GM20431 (cell line): ENCODE data around the gene SLC39A12.

Experiments
- in situ Hi-C: fragments of 300-500 bp; cut with MseI, MboI; formaldehyde crosslinking; loops from one replicate; pipeline ENCODE4 v1.15.0; 2020; ENCODE audit warnings: low sequenced_read_pairs; ENCODE audit not compliant: unreplicated experiment

SLC39A12 gene

GRCh38 chr10:17961551-17962422 is 10.1 kb downstream of the SLC39A12 start:
- in situ Hi-C loops: no loop called here

DNA sequence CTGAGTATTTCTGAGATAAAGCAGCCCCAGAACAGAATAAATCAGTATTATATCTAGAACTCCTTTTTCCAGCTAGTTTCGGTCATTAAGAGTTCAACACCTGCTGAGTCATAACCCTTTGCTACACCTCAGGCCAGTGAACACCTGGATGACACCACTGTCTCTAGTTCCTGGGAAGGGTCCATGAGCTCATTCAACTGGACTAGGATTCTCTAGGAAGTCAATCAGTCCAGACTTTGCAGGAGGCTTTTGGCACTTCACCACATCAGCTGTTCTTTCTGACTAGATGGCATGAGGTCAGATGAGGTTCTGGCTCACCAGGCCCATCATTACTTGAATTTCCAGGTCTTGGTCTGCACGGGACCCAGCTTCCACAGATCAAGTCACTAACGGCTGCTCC is 11.7 kb downstream of the SLC39A12 start:
- in situ Hi-C loops: no loop called here

- in situ Hi-C loops: no loop called here
These were observed 14.0 kb downstream of the SLC39A12 start for GRCh38 chr10:17965649-17966235.

DNA sequence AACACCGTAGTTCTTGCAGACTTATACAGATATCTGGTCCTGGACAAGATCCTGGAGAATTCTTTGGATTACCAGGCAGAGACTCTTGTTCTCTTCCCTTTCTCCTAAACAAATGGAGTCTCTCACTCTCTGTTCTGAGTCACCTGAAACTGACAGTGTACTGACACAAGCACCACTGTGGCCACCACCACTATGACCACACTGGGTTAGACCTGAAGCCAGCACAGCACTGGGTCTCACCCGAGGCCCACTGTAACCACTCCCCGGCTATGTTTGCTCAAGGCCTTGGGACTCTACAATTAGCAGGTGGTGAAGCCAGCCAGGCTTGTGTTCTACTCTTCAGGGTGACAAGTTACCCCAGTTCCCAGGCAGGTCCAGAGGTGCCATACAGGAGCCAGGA is 22.8 kb downstream of the SLC39A12 start:
- in situ Hi-C loops: no loop called here

DNA sequence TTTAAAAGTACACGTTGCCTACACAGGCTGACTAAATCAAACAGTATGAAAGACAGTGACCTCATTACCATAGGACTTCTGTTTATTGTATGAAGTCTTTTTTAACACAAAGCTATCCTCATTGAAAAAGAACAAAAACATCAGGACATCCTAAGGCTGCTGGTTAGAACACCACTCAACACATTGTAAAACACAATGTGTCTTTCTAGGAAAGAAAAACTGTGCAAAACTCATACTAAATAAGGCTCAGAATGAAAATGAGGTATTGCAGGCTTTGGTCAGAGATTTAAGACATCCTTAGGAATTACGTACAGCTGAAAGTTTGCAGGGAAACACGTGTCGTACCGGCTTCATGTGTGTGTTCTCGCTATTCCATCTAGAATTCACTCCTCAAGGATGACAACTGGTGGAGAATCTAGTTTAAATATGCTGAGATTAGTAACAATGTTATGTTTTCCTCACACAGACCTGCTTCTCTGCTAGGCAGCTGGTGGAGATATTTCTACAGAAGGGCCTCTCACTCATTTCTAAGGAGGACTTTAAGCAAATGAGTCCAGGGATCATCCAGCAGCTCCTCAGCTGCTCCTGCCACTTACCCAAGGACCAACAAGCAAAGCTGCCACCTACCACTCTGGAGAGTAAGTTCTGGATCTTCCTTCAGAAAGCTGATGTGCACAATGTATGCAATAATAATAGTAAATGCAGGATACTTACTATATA is 29.3 kb downstream of the SLC39A12 start:
- in situ Hi-C loops: no loop called here

DNA sequence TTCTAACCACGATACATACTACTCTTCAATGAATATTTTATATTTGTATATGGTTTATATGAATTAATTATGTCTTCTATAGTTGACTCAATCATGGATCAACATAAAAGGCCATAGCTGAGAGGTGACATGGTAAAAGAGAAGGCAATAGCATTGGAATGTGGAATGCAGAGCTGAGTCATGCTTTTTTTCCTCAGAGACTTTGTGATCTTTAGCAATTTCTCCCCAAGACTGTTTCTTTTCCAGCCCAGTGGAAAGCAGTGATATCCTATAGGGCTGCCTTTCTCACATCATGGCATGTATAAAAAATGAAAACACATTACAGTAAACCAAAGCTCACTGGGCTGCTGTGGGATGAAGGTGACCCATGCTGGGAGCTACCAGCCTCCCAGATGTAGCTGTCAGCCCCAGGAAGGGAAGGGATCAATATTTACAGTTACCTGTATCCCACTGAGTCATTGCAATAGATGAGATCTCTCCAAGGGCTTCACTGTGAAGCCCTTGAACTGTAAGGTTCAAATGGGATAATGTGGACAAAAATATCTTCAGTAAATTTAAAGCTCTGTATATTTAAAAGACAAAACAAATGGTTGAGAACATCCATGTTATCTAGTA is 30.2 kb downstream of the SLC39A12 start:
- in situ Hi-C loops: no loop called here

GRCh38 chr10:17984056-17984455 is 32.3 kb downstream of the SLC39A12 start:
- in situ Hi-C loops: no loop called here

DNA sequence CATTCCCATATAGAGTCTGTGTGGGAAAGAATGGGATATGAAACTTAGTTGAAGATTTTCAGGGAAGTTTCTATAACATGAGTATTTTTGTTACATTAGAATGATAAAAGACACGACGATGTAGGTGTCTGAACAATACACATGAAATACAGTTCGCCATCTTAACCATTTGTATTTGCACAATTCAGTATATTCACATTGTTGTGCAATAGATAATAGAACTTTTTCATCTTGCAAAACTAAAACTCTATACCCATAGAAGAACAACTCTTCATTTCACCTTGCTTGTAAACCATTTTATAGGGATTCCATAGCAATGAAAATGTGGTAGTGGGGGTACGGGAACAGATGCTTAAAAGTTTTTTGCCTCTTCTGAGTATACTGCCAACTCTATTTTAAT is 32.8 kb downstream of the SLC39A12 start:
- in situ Hi-C loops: no loop called here

DNA sequence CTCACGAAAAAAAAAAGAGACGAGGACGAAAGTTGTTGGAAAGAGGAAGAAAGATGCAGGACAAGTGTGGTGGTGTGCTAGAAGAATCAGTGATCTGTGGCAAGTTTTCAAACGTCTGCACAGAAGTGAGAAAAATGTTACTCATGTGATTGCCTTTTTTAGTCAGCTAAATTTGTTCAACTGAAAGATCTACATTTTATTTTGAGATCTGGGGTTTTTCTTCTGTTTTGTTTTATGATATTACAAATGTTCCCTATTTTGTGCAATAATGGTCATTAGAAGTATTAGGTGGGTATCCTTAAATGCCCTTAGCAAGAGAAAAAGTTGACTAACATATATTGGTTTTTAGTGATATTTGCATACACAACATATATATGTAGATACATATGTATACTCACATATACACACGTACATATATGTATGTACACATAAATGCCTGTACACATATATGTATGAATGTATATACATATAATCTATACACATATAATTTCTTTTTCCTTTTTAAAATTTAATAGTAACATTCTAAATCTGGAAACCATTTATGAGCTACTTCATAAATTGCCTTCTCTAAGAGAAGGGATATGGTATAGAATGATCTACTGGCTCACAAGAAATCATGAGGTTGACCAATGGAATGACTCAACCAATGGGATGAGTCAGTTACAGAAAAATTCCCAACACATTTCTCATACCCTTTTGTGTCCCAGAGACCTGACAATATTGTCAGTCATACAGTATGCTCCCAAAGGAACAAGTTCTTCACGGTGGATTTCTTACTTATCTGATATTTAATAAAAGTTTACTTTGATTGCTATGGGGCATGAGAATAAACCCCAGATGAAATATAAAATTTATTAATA is 38.4 kb downstream of the SLC39A12 start:
- in situ Hi-C loops: no loop called here

DNA sequence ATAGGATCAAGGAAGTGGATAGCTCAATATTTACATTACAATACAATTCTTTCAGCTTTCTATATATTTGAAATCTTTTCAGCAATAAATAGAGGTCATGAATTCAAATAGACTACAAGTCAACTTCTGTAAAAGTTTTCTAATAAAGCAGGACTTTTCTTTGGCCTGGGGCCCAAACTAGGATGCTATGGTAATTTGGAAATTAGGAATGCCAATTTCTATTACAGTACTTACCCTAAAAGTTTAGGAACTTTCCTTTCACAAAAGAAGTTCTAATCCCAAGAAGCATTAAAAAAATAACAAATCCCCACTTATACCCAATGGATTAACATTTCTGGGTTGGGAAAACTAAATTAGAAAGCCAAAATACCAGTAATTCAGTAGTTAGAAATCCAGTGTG is 40.5 kb downstream of the SLC39A12 start:
- in situ Hi-C loops: no loop called here

DNA sequence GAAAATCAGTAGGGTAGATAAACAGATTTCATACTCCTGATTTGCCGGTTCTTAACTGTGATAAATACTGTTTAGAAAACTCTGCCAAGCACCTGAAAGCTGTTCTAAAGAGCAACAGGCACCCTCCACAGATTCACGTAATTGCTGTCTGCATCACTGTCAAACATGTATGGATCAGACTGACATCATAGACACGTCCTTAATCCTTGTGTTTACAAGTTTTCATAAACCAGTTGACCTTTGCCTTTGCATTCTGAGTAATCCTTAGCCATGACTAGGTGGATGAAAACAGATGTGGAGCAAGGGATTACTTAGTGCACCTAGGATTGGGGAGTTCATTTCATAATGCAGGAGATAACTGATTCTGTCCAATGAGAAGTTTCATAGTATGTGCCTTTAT is 41.6 kb downstream of the SLC39A12 start:
- in situ Hi-C loops: no loop called here

DNA sequence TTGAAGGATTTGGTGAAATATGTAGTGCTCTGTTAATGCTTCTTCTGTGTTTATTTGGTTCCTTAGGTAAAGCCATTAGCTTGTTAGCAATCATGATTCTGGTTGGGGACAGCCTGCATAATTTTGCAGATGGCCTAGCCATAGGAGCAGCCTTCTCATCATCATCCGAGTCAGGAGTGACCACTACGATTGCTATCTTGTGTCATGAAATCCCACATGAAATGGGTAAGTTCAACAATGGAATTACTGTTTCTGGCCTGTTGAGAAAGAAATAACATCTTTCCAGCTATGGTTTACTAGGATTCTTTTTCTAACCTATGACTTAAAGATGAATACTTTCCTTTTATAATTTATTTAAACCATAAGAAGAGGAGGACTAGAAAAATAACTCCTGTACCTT is 48.9 kb downstream of the SLC39A12 start:
- in situ Hi-C loops: no loop called here

DNA sequence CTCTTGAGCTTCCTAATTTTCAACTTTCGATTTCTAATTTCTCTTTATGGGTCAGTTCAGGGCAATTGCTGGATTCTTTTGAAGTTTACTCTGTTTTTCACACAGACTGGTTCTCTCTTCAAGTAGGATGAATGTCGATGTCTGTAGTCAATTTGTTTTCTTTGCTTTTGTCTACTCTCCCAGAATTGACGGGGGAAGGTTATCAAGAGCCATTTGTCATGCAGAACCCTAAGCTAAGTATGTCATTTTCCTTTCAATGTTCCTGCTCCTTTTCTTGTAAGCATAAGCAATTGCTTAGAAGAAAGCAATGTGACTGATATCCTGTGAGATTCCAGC is 53.7 kb downstream of the SLC39A12 start:
- in situ Hi-C loops: no loop called here

GRCh38 chr10:18005781-18006456 is 54.2 kb downstream of the SLC39A12 start:
- in situ Hi-C loops: no loop called here

DNA sequence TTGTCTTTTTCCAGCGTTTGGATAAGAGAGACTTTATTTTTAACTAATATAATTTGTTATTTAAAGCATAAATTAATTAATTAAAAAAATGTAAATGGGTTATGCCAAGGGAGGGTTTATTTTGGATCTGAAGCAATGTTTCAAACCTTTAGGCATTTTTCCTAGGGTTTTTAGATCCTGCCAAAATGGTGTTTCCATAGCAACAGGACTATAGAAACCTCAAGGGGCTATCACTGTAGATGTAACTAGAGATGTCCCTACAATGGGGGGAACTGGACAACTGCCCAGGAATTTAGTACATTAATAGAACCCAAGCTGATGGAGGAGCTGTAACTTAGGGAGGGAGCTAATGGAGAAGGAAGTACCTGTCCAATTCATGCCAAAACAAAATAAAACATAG is 57.3 kb downstream of the SLC39A12 start:
- in situ Hi-C loops: no loop called here

DNA sequence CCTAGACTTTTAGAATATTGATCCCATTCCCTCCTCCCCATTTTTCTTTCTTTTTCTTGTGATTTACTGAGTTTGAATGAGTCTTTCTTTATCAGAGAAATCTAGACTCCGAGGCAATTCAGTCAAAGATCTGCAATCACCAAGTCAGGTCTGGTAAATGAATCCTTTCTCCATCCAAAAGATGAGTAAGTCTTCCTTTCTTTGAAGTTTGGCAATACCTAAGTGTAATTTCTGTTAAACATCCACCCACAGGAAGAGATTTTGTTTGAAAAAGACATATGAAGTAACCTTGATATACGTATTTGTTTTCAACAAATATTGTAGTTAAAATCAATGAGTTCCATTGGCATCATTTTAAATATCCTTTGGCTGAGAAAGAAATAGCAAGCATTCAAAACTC is 58.3 kb downstream of the SLC39A12 start:
- in situ Hi-C loops: no loop called here

- in situ Hi-C loops: no loop called here
These were observed 68.8 kb downstream of the SLC39A12 start for GRCh38 chr10:18020523-18020922.

DNA sequence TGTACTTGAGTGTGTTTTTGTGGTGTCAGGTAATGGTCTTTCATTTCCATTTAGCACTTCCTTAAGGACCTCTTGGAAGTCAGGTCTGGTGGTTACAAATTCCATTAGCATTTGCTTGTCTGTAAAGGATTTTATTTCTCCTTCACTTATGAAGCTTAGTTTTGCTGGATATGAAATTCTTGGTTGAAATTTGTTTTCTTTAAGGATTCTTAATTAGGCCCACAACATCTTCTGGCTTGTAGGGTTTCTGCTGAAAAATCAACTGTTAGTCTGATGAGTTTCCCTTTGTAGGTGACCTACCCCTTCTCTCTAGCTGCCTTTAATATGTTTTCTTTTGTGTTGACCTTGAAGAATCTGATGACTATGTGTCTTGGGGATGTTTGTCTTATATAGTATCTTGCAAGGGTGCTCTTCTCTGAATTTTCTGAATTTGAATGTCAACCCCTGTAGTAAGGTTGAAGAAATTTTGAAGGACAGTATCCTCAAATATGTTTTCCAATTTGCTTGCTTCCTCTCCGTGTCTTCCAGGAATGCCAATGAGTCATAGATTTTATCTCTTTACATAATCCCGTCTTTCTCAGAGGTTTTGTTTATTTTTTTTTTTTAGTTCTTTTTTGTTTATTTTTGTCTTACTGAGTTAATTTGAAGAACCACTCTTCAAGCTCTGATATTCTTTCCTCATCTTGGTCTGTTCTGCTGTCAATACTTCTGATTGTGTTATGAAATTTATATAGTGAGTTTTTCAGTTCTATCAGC is 70.2 kb downstream of the SLC39A12 start:
- in situ Hi-C loops: no loop called here
